GM19328 (cell line): ENCODE data around the gene SNCA.

Source experiments
- ATAC-seq: cut with Tn5 transposase; IDR thresholded peaks from one replicate; pipeline ENCODE4 v1.9.1; 2021; ENCODE audit warnings: mild to moderate bottlenecking, moderate library complexity; ENCODE audit not compliant: unreplicated experiment

The SNCA gene

DNA sequence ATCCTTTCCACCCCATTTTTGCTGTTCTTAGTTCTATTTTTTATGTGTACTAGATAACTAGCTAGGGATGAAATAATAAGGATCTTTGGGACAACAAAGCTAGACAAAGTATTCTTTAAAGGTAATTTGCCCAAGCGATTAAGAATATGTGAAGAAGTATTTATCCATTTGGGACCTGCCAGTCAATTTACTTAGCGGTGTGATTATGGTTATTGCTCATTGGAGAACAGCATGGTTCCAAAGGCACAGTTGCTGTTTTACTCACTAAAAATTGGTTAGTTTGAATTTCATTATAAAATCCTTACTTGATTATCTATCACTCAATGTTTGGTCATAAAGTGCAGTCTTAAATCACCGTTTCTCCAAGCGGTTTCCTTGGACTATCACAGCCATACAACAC, 124.1 kb downstream of the SNCA start:
- no peak for ATAC-seq

DNA sequence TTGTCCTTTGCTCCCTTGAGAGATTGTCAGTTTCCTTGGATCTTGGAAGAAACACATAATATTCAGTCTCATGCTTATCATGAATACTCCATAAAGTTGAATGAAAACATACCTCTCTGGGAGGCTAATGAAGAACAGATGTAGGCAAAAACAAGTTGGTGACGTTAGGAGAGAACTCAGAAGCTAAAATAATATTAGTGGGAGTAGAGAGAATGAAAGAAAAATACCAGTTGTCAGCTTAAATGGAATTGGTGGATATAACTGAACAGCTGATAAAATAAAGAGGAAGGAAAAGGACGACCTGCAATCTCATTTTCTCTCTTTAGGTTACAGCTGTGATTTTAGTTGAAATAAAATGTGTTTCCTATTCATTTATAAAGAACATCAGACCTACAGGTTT, 124.8 kb downstream of the SNCA start:
- ATAC-seq, result no peak

DNA sequence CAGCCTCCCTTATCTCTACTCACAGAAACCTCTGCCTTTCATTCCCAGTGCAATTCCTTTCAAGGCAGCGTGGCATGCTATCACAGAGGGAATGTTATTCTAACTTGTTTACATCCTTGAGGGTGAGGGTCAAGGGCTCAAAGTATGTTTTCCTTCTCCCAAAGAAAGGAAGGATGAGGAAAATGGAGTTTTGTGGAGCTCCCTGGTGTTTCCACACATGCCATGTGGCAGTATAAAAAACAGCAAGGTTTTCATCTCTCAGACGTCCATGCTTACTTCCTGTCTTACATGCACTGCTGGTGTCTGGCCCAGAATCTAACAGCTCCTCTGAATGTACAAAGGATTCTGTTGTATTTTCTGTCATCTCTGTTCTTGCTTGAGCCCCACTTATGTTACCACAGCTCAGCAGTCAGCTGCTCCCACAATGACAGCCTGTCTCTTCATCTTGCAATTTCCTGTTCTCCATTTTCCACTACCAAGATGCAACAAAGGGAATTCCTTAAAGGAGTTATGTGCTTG, 128.0 kb downstream of the SNCA start:
- ATAC-seq, result no peak

DNA sequence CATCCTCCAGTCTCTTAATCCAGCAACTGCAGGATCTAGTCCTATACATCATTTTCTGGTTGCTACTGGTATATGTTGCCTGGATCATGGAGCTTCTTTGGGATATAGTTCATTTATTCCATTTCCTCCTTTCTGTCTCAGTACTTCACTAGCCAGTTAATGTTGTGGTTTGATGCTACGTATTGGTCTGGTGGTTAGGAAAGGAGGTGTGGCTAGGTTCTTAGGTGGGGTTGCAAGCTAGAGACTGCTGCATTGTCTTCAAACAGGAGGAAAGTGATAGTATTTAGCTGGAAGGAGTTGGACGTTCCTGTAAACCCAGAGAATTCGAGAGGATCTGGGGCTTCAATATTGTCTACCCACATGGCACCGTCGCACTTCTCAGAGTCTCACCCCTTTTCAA, 129.5 kb downstream of the SNCA start:
- no peak for ATAC-seq

DNA sequence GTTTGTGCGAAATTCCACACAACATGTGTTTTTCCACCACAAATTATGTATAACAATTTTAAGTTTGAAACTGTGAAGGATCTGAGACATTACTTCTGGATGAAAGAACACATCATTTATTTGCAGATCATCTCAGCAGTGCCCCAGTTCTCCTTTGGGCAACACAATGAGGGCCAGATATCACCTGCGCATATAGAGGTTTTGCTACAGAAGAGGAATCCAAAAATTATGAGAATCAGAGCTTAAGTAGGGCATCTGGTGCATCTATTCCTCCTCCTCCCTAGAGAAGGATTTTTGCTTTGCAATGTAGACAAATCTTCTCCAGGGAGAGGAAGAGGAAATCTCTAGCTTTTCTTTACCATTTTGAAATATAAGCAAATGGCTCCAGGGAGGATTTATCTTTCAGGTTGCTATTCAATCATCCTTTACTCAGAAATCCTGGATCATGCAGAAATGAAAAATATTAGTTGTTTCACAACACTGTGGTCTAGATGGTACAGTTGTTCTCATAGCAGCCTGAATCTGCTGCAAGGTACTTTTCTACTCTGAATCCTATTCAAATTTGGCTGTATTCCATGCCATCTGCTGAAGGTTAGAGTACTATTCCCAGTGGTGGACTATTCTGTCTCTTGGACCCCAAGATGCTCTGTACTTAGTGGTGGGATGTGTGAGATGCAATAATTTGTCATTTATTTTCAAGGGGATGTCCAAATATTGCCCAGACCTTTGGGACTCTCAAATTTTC, 132.1 kb downstream of the SNCA start:
- ATAC-seq, result no peak

DNA sequence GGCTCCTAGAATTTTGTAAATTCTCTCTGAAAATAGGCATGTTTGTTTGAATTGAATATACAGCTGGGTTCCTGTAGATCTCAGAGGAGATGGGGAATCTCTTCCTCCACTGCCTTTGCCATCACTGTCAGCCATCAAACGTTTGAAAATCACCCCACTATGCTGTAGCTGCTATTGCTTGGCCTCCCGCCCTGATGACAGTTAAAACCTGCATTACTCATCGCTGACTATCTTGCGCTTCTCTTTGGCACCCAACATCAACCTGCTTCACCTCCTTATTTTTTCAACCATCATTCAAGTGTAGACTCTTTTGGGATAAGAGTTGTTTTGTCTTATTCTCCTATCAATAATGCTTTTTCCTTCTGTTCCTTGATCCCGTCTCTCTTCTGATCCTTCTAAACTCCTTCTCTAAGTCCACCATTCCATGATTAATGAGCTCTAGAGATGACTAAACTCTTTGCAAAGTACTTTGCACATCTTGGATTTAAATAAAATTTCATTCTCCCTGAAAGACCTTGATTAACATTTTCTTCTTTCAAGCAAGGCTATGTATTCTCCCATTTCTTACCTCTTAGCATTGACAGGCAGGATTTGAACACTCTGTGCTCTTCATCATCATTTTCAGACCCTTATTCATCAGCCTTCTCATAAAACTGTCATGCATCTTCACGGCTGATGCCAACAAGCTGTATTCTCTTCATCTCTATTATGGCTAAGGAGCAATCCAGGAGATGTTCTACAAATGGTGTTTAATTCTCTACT, 133.0 kb downstream of the SNCA start:
- no peak for ATAC-seq

DNA sequence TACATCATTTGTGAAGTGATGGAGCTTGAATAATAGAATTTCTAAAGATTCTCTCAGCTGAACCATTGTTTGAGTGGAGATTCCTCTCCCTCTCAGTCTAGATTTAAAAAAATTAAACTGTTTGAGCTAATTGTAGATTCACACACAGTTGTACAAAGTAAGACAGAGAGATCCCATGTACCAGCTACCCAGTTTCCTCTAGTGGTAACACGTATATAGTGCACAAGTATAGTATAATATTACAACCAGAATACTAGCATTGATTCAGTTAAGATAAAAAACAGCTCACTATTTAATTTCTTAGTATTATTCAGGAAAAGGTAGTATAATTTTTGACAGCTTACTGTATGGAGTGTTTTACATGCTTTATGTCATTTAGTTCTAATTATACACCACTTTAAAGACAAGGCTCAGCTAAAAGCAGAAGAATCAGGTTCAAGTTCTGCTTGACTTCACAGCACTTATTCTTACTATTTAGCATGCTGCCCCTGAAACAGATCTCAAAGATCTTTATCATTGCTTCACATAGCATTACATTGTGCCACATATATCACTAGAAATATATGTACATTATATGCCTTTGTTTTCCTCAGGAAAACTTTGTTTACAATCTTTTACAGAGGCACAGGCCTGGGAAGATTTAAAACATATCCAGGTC, 136.1 kb downstream of the SNCA start:
- ATAC-seq, result no peak

DNA sequence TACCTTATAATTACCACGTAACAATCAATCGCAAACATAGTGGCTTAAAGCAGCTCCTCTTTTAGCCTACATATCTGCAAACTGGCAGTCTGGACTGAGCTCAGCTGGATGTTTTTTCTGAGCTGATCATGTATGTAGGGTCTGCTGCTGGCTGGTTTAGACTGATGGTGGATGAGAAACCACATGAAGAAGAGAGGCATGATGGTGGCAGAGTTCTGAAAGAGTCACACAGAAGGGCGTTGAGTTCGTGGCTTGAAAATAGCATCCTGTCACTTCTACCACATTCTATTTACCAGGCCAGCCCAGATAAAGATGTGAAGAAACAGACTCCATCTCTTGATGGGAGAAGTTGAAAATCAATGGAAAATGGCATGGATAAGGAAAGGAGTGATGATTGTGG, 151.3 kb downstream of the SNCA start:
- ATAC-seq, result no peak

DNA sequence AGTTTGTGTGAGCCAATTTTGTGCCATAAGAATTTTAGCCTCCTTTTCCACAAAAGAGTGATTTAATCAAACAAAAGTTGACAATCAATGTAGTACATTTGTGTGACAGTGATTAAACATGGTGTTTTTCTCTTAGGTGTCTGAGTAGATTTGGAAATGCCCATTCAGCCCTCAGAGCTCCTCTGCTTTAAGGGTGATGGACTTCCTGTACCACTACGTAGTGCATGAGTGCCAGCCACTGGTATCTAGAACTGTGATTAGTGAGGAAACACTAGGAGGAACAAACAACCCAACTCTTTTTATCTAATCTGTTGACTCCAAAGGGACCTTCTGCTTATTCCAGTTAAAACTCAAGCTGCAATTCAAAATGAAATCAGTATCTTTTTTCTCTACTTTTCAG, 151.7 kb downstream of the SNCA start:
- ATAC-seq, result no peak

DNA sequence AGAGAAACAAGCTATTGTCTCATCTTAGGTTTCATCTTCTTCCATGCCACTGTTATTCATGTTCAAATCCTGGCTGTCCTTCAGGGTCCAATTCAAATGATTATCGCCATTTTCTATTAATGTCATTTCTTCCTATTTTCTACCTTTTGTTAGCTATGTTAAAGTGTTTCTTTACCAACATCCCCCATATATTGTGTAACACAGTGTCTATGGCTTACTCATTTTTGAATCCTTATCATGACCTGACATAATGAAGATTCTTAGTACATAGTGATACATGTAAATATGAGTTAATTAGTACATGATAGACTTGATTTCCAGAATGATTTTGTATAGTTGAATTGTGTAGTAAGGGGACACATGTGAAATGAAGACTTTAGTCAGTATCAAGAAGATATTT, 152.4 kb downstream of the SNCA start:
- ATAC-seq, result no peak

DNA sequence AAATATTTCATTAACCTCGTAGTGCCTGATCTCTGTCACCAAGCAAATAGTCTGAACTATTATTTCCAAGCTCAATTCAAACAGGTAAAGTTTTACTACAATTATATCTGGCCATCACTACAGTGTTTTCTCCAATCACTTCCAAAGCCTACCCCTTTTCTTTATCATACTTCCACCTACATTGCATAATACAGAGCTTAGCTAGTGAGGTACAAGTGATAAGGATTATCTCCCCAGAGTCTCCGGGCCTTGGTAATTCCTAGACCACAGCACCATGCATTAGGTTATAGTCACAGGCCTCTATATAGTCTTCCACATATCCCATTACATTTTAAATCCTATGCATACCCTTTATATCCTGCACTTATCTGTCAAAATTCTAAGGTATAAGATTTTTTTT, 154.2 kb downstream of the SNCA start:
- ATAC-seq, result no peak

DNA sequence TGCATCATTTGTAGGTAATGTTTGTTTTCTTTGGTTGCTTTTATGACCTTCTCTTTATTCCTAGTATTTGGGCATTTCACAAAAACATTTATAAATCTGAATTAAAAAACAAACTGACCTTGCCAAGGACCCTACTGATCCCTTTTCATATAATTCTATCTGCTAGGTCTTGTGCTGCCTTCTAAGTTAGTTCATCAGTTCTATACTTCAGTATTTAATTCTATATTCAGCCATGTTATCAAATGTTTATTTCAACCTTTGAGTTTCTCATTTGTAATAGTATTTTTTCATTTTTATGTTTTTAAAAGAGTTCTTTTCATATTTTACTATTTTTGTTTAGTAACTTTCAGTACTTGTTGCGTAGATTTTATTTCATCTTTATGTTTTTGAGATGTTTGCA, 155.3 kb downstream of the SNCA start:
- no peak for ATAC-seq

DNA sequence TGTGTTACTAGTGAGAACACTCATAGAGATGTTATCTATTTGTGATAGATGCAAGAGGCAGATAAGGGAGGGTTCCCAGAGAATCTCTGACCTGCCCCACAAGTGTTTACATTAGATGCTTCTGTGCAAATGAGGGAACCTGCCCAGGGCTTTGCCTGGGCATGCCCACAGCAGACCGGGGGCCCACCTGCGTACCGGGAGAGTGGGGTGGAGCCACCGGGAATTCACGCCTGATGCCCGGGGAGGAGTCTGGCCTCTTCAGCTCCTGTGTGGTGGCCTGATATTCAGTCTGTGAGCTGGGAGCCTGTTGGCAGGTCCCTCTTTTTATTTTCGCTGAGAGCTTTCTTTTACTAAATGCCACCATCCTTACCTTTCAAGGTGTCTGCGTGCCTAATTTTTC, 155.7 kb downstream of the SNCA start:
- no peak for ATAC-seq

DNA sequence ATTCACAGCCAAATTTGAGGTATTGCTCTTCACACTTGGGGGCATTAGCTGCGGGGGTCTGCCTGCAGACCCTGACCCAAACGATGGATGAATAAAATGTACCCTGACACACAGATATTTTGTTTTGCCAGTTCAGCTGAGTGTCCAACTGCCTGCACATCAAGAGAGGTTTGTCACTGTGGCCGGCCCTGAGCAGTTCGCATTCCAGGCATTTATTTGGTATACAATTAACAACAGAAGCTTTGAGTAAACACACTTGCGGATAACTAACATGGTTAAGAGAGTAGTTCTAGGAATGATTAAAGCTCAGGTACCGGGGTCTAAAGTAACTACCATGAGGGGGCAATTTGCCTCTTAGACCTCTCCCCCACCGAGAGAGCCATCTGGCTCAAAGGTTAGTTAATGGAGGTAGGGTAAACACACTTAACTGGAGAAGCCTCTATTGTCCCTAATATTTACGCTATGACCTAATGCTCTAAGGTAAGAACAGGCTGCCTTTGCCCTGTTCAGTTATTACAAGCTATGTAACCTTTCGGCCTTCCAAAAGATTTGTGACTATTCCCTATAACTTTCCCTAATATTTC, 162.0 kb downstream of the SNCA start:
- no peak for ATAC-seq
